Choroid plexus epithelial cell (primary cell): Measurements from ENCODE around the gene GRK6.

Experiments used
- DNase-seq: peaks from one replicate; pipeline ENCODE4 v3.0.0-alpha.2; 2010; ENCODE audit warnings: low read depth
- H3K4me3 ChIP-seq: 2 replicates; pipeline ENCODE4 v1.5.1; 2011; ENCODE audit warnings: low read depth, mild to moderate bottlenecking, control low read depth, low read length, moderate library complexity
- TF ChIP-seq, protein P1 (sequence below): conservative IDR thresholded peaks from 2 replicates; pipeline ENCODE4 v1.5.1; 2011; ENCODE audit warnings: low read depth, mild to moderate bottlenecking, control low read depth, inconsistent platforms, low read length, moderate library complexity

Gene GRK6

GRCh38 chr5:177425801-177426565, 493 bp upstream of the GRK6 start:
- DNase-seq = peak; percentile 100
- TF ChIP-seq, protein P1, sequence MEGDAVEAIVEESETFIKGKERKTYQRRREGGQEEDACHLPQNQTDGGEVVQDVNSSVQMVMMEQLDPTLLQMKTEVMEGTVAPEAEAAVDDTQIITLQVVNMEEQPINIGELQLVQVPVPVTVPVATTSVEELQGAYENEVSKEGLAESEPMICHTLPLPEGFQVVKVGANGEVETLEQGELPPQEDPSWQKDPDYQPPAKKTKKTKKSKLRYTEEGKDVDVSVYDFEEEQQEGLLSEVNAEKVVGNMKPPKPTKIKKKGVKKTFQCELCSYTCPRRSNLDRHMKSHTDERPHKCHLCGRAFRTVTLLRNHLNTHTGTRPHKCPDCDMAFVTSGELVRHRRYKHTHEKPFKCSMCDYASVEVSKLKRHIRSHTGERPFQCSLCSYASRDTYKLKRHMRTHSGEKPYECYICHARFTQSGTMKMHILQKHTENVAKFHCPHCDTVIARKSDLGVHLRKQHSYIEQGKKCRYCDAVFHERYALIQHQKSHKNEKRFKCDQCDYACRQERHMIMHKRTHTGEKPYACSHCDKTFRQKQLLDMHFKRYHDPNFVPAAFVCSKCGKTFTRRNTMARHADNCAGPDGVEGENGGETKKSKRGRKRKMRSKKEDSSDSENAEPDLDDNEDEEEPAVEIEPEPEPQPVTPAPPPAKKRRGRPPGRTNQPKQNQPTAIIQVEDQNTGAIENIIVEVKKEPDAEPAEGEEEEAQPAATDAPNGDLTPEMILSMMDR = no peak
- peak overlapping the region; percentile 72 for H3K4me3 ChIP-seq

DNA sequence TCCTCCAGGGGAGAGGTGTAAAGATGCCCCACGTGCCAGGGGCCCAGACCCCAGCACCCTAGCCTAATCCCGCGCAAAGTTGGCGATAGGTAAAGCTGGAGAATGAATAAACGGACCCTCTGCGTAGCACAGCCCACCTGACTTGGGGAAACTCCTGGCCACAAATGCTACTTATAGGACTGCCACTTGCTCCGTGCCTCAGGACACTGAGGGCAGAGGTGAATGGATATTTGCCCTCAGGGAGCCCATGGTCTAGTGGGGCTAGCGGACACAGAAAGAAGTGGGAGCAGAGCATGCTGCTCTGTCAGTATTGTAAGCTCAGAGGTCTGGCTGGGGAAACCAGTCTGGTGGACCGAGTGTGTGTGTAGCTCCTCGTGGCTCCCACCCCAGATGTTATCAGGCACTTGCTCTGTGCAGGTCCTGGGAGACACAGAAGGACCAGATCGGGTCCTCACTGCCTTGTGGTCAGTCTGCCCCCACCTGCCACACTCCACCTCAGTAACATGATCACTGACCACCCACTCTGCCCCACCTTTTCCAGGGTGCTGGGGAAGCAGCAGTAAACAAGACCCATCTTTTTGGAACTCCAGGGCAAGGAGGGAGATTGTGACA, 841 bp downstream of the GRK6 start:
- peak; percentile 28 for DNase-seq
- peak overlapping the region; percentile 81 for H3K4me3 ChIP-seq
- TF ChIP-seq, protein P1 = no peak

DNA sequence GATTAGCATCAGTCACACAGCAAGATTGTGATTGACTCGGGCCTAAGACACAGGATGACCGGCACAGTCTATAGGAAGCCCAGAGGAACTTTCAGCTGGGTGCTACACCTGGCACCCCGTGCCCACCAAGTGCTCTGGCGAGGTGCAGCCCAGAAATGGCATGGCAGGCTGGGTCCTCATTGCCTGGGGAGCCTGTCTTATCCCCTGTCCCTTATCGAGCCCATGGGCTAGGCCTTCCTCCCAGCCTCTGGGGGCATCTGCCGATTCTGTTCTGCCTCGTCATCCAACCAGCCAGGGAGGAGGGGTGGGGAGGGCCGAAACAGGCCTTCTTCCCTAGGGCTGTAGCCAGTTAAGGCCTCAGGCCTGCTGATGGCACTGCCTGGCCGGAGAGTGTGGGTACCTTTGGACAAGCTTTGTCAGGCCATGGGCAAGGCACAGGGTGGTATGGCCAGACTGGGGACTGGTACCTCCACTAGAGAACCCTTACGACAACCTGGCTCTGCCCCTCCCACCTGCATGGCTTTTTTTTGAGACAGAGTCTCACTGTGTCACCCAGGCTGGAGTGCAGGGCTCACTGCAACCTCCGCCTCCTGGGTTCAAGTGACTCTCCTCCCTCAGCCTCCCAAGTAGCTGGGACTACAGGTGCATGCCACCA, 1.6 kb downstream of the GRK6 start:
- TF ChIP-seq, protein P1 = no peak
- peak overlapping the region; percentile 5 for H3K4me3 ChIP-seq
- DNase-seq = no peak

GRCh38 chr5:177428574-177429217, 2.2 kb downstream of the GRK6 start:
- no peak overlapping the region for H3K4me3 ChIP-seq
- TF ChIP-seq, protein P1 = no peak
- DNase-seq = no peak

DNA sequence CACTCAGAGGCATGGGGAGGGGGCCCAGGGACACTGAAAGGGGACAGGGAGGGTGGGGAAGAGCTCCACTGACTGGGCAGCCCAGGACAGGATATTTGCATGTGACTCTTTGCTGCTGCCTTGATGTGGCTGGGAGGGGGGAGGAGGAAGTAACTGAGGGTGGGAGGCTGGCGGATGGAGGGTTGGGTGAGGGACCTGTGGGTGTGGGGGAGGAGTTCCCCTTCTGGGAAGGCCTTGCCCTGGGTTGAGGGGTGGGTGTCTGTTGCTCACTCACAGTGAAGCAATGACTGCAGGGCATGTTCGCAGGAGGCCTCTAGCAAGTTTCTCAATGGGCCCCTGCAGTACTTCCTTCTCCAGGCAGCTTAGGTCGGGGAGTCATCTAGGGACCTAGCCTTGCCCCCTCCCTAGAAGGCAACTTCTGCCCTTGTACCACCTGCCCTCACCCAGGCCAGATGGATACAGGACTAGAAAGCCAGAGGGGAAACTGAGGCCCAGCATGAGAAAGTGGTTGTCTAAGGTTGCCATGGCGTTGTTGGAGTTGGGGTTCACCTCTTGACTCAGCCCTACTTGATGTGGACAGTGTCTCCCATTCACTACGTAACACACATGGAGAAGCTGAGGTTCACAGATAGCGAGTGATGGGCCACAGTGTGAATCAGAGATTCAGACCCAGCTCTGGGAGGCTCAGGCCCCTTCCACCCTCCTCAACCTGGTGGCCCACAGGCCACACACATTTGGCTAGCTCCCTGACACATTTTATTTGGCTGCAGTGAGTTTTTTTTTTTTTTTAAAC, 3.0 kb downstream of the GRK6 start:
- TF ChIP-seq, protein P1 = no peak
- no peak overlapping the region for H3K4me3 ChIP-seq
- DNase-seq = no peak

GRCh38 chr5:177430140-177430951, 3.9 kb downstream of the GRK6 start:
- no peak overlapping the region for H3K4me3 ChIP-seq
- TF ChIP-seq, protein P1 = no peak
- no peak for DNase-seq
